Measurements from ENCODE around the gene LYPLA2. TPM values are rescaled to one million over a fixed set of nuclear protein-coding genes. Genes with fewer than 3 reads are reported as not detected.
"Not testable (repeated sequence)": the region's sequence is repeated elsewhere in the genome, so short reads cannot be mapped to it uniquely, and the experiment has no call there.

Gene LYPLA2
- polyA plus RNA-seq, 3 donors, result 56.0 to 63.5 (median 61.6) TPM

GRCh38 chr1:23777979-23778814, 12.7 kb upstream of the LYPLA2 start, which contains the start of gene PITHD1:
Gene PITHD1 (plus strand): TSS chr1:23778418. CDS start chr1:23778516, 98 bp downstream.
- peak; percentile 72 to 84 (median 77) for DNase-seq (ENCODE audit: low read depth in 3 of 3, low spot score in 2 of 3)

DNA sequence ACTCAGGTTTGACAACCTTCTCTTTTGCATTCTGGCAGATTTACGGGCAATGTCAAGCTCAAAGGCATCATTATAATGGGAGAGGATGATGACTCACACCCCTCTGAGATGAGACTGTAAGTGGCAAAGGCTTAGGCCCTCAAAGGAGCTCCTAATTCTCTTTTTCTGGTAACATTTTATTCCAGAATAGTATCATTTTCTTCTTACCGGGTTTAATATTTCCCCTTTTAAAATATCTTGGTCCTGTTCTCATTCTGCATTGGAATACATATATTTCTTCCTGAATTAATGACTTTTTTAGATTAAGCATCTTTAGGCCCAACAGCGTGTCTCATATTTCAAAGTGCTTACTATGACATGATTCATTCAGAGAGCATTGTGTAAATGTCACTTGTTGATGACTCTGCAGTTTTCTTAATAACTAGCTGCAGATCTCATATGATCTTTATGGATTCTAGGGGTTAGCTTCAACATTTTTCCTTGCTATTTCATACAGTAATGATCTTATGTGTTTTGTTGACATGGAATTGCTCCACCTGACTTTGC, 11.0 kb upstream of the LYPLA2 start:
- DNase-seq (ENCODE audit: low read depth in 3 of 3, low spot score in 2 of 3), result no peak

GRCh38 chr1:23783141-23783540, 7.8 kb upstream of the LYPLA2 start:
- DNase-seq (ENCODE audit: low read depth in 3 of 3, low spot score in 2 of 3), result not testable (repeated sequence)

- no peak for DNase-seq (ENCODE audit: low read depth in 3 of 3, low spot score in 2 of 3)
These were observed 6.1 kb upstream of the LYPLA2 start for GRCh38 chr1:23784846-23785245.

GRCh38 chr1:23787701-23788100, 3.2 kb upstream of the LYPLA2 start:
- DNase-seq (ENCODE audit: low read depth in 3 of 3, low spot score in 2 of 3), result no peak

DNA sequence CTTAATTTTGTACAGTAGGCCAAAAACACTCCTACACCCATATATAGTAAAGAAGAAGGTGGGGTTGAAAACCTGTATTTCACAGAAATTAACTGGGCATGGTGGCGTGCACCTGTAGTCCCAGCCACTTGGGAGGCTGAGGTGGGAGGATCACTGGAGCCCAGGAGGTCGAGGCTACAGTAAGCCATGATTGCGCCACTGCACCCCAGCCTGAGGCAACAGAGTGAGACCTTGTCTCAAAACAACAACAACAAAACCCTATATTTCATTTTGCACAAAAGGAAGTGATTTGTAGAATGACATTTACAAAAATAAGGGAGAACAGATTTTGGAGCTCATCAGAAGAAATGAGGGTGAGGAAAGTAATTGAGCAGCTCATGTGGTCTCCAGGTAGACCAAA, 2.2 kb upstream of the LYPLA2 start:
- DNase-seq (ENCODE audit: low read depth in 3 of 3, low spot score in 2 of 3), result no peak

DNA sequence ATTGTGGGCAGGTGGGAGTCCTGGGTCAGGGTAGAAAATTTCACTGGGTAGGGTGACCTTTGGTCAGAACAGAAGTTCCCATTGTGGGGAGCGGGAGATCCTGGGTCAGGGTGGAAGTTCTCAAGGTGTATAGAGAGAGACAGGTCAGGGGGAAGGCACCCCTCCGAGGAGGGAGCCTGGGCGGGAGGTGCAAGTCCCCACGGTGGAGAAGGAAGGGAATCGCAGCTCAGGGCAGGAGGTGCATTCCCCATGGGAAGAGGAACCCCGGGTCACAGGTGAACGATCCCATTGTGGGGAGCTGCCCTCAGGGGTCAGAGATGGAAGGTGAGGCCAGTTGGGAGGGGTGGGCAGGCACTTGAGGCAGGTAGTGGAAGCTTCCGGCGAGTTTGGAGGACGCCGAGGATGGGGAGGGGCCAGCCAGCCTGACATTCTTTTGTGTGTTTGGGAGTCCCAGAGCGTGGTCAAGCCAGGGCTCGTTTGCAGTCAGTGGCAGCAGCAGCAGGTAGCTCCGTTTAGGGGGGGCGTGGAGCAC, 637 bp downstream of the LYPLA2 start:
- no peak for DNase-seq (ENCODE audit: low read depth in 3 of 3, low spot score in 2 of 3)

DNA sequence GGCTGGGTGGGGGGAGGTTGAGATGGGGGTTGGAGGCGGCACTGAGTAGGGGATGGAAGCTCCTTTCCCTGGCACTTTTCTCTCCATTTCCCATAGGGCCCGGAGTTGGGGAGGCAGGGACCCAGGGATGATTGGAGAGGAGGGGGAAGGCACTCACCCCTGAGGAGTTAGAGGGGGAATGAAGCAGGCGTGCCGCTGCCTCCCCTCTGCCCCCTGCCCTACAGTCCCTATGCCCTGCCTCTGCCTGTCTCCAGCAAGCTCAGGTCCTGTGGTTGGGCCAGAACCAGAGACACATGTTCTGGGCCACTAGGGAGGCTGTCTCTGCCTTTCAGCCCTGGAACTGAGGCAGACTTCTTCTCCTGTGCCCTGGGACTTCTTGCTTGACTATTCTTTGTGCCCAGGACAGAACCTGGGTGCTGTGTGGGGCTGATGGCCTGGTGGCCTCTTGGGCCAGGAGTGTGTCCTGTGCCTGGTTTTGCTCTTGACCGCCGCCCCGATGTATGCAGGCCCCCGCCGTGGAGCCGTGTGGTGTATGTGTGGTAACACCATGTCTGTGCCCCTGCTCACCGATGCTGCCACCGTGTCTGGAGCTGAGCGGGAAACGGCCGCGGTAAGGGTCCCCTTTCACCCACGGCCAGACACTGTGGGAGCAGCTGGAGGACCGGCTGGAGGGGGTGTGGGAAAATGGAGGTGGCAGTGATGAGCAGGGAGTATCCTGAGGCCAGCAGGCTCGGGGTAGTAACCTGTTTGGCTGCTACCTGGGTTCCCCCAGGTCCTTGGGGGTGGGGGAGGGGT, 1.4 kb downstream of the LYPLA2 start:
- no peak for DNase-seq (ENCODE audit: low read depth in 3 of 3, low spot score in 2 of 3)

DNA sequence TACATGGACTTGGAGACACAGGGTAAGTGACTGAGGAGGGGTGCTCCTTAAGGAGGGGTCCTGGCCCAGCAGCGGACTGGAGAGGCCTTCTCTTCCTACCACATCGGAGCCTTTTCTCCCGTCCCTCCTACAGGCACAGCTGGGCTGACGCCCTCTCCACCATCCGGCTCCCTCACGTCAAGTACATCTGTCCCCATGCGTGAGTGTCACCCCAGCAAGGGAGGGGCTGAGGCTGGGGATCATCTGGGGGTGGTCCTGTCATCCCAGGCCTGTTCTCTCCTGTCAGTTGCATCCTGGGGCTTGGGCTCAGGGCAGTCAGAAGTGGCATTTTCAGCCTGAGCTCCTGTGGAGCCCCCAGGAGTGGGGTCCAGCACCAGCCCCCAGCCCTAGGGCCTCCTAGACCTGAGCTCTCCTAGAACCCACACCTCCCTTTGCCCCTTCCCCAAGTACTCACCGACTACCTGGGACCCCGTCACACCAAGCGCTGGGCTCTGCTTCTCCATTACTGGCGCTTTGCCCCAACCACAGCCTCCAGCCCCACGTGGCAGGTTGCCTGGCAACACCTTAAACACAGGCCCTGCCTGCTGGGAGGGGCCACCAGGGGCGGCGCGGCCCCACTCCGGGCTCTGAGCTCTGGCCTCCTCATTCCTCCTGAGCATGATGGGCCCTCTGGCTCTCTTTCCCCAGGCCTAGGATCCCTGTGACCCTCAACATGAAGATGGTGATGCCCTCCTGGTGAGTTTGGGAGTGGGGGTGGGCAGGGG, 2.3 kb downstream of the LYPLA2 start:
- no peak for DNase-seq (ENCODE audit: low read depth in 3 of 3, low spot score in 2 of 3)

DNA sequence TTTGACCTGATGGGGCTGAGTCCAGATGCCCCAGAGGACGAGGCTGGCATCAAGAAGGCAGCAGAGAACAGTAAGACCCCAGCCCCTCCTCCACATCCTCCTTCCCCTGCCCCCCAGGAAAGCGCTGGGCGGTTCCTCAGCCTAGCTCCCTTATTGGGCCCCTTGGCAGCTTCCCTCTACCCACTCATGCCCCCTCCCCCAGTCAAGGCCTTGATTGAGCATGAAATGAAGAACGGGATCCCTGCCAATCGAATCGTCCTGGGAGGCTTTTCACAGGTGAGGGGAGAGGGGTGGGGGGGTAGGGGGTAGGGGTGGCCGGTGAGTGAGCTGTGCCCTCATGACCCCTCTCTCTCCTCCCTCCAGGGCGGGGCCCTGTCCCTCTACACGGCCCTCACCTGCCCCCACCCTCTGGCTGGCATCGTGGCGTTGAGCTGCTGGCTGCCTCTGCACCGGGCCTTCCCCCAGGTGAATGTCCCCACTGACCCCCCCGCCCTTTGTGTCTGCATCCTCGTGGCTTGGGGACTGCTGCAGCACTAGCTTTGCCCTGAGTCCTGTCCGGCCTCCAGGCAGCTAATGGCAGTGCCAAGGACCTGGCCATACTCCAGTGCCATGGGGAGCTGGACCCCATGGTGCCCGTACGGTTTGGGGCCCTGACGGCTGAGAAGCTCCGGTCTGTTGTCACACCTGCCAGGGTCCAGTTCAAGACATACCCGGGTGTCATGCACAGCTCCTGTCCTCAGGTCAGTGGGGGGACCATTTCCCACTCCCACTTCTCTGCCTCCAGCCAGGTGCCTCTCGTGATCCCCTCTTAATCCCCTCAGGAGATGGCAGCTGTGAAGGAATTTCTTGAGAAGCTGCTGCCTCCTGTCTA, 3.2 kb downstream of the LYPLA2 start:
- no peak for DNase-seq (ENCODE audit: low read depth in 3 of 3, low spot score in 2 of 3)

DNA sequence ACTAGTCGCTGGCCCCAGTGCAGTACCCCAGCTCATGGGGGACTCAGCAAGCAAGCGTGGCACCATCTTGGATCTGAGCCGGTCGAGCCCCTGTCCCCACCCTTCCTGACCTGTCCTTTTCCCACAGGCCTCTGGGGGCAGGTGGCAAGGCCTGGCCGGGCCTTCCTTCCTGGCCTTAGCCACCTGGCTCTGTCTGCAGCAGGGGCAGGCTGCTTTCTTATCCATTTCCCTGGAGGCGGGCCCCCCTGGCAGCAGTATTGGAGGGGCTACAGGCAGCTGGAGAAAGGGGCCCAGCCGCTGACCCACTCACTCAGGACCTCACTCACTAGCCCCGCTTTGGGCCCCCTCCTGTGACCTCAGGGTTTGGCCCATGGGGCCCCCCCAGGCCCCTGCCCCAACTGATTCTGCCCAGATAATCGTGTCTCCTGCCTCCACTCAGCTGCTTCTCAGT, 3.8 kb downstream of the LYPLA2 start:
- DNase-seq (ENCODE audit: low read depth in 3 of 3, low spot score in 2 of 3), result not testable (repeated sequence)

- no peak for DNase-seq (ENCODE audit: low read depth in 3 of 3, low spot score in 2 of 3)
These were observed 4.9 kb downstream of the LYPLA2 start for GRCh38 chr1:23795676-23796465.

GRCh38 chr1:23796466-23797271, 5.7 kb downstream of the LYPLA2 start:
- no peak for DNase-seq (ENCODE audit: low read depth in 3 of 3, low spot score in 2 of 3)

DNA sequence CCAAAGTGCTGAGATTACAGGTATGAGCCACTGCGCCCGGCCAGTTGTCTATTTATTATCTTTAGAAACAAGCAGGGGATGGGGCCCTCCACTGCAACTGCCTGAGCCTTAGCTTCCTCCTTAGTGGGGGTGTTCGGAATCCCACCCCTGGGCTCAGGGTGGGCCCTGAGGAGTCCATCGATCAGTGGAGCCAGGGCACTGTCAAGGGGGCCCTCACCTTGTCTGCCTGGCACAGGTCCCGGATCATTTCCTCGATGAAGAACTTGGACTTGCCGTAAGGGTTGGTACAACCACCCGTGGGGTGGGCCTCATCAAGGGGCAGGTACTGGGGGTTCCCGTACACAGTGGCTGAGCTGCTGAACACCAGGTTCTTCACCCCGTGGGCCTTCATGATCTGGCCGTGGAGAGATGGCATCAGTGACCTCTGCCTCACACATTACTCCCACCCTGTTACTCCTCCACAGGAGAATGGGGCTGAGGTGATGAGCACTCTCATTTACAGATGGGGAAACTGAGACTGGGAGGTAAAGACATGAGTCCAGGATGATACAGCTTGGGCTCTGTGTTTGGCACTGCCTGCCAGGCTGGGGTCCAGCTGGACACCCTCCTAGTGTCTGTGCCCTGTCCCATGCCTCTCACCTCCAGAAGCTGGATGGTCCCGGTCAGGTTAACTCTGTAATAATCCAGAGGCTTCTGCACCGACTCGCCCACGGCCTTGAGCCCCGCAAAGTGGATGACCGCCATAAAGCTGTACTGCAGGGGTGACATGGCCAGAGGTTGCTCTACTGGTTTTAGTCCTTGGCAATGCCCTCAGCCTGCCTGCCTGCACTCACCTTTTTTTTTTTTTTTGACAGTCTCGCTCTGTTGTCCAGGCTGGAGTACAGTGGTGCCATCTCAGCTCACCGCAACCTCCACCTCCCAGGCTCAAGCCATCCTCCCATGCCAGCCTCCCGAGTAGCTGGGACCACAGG, 6.8 kb downstream of the LYPLA2 start:
- DNase-seq (ENCODE audit: low read depth in 3 of 3, low spot score in 2 of 3), result no peak

- no peak for DNase-seq (ENCODE audit: low read depth in 3 of 3, low spot score in 2 of 3)
These were observed 7.8 kb downstream of the LYPLA2 start for GRCh38 chr1:23798662-23799142.

- DNase-seq (ENCODE audit: low read depth in 3 of 3, low spot score in 2 of 3), result no peak
These were observed 8.3 kb downstream of the LYPLA2 start for GRCh38 chr1:23799255-23799569.

Measured in right renal cortex interstitium (tissue), 3 donors.